ENCODE data around the gene MARCHF9.

Gene MARCHF9

DNA sequence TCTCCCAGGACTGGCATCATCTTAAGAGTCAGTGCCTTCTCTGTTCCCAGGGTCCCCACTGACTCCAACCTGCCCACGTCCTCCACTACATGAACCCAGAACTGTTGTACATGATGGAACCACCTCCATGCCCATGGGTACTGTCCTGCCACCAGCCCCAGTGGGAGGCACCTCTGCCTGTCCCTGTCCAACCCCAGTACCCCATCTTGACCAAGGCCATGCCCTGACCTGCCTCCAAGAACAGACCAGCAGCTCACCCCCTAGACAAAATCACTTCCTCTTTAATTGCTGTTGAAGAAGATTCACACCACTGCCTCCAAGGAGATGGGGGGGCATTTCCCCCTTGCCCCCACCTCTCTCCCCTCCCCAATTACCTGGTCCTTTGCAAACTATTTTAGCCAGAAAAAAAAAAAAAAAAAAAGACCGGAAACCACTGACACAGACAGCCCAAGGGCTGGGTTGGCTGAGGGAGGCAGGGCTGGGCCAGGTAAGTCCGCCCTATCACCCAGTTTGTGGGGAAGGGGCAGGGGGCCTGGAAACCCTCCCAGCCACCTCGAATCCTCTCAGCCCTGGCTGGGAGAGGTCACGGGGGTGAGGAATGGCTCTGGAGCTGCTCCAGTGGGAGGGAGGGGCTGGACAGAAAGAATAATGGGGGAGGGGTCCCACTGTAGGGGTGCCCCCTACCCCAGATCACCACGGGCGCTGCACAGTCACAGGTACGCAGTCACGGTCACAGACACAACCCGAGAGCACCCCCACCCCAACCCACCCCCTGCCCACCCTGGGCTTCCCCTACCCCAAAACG, 29.8 kb upstream of the MARCHF9 start:
- no peak for DNase-seq

DNA sequence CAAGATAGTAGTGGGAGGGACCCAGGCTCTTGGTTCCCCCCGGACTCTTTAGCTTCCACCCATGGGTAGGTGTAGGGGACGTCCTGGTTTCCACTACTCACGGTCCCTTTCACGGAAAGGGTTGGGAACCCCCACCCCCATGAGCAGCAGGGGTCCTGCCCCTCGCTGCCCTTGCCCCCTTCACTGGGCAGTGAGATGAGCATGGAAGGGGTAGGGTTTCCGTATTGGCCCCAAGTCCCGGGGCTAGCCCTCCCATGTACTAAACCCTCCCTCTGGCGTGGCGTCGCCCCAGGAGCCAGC, 29.1 kb upstream of the MARCHF9 start:
- no peak for DNase-seq

DNA sequence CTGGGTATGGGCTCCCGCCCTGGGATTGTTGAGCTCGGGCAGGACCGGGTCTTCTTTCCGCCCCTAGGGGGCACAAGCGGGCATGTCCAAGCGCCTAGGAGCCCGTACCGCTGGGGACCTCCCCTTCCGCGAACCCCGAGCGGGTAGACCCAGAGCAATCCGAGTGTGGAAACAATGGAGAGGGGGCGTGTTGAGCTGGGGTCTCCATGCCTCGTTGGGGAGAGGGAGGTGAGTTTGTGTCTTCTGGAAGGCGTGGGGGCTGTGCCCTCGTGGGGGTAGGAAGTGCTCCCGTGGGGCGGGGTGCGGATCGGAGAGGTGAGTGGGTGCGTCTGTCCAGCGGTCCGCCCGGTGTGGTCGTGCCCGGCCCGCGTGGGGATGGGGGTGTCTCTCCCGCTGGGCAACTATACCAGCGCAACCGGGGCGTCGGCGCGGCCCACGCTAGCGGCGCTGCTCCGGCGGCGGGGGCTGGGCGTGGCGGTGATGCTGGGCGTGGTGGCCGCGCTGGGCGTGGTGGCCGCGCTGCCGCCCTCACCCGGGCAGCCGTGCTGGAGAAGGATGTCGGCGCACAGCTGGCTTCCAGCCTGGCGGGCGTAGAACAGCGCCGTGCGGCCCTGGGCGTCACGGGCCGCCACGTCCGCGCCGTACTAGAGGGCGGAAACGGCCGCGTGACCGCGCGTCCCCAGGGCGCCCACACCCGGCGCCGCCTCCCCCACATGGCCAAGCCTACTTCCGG, 28.6 kb upstream of the MARCHF9 start:
- DNase-seq = no peak

DNA sequence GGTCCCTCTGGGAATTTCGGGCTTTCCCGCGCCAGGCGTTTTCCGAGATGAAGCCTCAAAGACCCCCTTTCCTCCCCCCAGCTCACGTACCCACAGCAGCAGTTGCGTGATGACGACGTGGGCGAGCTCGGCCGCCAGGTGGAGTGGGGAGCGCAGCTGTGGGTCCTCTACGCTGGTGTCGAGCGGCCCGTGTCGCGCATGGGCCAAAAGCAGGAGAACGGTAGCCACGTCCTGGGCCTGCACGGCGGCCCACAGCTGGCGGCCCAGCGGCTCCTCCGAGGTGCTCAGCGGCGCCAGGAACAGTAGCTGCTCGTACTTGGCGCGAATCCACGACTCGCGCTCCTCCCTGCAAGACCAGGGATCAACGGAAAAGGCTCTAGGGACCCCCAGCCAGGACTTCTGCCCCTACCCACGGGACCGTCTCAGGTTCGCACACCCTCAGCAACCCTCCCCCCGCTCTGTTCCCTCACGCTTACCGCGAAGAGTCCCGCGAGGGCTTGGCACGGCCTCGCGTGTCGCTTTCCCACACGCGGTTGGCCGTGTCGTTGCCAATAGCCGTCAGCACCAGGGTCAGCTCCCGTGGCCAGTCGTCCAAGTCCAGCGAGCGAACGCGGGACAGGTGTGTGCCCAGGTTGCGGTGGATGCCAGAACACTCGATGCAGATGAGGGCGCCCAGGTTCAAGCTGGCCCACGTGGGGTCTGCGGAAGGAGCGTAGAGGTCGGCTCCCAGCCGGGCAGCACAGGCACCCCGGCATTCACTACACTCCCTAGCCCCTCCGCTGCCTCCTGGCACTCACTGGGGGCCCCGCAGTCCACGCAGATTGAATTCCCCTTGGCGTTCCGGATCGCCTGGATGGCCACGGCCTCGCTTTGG, 27.8 kb upstream of the MARCHF9 start:
- DNase-seq = no peak

DNA sequence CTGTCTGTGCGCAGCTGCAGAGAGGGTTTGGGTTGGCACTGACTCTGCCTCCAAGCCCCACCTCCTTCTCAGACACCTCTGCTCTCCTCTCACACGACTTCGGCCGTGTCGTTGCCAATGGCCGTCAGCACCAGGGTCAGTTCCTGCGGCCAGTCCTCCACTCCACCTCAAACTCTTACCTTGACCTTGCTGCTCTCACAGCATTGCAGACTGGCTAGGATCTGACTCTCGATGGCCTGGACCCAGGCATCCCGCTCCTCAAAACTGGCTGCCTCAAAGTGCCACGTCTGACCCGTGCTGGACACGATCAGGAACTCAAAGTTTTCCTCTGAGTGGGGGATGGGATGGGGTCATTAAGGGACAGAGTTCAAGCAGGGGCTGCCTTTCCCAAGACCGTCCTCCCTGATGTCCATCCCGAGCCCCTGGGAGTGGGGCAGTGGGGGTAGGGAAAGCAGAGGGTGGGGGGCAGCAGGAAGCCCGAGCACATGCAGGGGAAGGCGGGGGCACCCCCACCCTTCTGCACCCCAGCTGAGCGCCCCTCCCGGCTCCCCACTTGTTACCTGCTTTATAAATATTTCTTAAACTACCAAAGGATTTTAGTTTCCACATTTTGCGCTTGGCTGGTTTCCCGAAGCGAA, 27.0 kb upstream of the MARCHF9 start:
- no peak for DNase-seq

DNA sequence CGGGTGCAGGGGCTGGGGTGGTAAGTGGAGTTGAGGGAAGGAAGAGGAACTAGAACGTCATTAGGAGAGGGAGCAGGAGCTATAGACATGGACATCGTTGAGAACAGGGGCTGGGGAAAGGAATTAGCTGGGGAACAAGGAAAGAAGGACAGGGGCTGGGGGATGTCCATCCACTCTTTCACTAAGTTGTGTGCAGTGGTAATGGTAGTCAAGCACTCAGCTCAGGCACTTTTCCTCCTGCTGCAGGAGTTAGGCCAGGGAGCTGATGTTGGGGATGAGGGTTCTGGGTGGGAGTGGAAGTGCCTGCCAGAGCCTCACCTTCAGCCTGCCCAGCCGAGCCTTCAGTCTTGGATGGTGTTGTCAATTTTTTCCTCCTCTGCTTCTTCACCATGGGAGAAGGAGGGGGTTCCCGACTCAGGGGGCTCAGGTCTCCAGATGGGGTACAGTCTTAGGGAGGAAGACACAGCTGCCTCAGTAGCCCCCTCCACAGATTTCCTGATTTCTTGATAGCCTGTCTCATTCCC, 25.5 kb upstream of the MARCHF9 start:
- no peak for DNase-seq

DNA sequence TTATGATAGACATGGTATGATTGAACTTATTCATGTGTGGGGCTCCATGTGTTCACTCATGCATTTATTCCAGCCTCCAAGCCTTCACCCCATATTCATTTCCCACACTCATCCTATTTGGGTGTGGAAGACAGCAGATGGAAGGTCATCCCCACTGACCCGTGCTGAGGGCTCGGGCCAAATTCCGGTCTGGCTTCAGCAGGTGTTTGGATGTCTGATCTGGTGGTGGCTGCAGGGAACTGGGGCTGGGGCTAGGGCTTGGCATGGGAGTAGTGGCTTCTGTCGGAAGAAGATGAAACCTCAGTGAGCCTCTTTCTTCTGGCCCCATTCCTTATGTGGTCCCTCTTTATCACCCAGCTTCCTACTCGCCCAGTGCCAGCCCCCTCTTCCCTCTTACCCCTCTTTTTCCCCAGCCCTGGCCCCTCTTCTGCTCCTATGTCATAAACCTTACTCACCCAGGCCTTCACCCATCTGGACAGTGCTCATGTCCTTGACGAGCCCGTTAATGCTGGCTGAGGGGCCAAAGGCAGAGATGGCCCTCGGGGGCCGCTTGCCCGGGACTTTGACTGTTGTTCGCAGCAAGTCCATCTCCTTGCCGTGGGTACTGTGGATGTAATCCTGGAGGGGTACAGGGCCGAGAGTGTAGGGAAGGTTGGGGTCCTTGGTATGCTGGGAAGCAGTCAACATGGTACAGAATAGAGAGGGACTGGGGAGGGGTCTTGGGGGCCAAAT, 24.4 kb upstream of the MARCHF9 start:
- DNase-seq = no peak

DNA sequence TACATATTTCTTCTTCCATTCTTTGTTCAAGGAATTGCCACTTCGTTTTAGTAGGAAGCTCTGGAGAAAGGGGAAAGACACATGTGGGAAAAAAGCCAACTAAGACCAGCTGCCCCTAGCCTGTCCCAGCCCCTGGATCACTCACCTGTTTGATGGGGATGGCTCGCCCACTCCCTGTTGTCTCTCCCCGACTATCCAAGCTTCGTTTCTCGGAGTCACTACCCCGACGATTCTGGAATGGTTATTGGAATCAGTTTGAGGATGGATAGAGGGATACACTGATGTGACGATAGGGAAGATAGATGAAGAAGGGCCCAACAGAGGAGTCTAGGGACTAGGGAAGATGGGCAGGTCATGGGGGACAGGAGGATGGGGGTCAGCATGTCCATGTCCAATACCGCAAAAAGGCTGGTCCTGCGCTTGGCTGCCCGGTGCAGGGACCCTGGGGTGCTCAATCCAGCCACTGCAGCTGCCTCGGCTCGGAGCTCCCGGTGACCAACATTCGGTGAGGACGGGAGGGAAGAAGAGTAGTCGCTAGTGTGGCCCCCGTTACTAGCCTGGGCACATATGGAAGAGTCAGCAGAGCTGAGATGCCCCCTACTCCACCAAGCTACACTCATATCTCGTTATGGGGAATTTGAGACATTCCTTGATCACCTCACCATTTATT, 23.4 kb upstream of the MARCHF9 start:
- DNase-seq = no peak

DNA sequence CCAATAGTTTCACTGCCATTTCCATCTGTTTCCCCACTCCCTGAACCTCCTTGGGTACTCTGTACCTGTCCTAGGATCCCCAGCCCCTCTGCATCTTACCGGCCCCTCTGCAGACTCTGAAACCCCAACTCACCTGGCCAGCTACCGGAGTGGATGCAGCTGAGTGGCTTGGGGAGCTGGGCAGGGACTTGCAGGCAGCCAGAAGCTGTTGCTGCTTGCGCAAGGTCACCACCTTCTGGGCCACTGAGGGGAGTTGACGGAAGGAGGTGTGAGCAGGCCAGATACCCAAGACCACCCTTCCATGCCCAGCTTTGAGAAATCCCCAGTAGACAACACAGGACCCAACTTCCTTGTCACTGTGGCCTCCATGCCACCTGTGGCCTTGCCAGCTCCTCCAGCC, 22.6 kb upstream of the MARCHF9 start:
- no peak for DNase-seq

DNA sequence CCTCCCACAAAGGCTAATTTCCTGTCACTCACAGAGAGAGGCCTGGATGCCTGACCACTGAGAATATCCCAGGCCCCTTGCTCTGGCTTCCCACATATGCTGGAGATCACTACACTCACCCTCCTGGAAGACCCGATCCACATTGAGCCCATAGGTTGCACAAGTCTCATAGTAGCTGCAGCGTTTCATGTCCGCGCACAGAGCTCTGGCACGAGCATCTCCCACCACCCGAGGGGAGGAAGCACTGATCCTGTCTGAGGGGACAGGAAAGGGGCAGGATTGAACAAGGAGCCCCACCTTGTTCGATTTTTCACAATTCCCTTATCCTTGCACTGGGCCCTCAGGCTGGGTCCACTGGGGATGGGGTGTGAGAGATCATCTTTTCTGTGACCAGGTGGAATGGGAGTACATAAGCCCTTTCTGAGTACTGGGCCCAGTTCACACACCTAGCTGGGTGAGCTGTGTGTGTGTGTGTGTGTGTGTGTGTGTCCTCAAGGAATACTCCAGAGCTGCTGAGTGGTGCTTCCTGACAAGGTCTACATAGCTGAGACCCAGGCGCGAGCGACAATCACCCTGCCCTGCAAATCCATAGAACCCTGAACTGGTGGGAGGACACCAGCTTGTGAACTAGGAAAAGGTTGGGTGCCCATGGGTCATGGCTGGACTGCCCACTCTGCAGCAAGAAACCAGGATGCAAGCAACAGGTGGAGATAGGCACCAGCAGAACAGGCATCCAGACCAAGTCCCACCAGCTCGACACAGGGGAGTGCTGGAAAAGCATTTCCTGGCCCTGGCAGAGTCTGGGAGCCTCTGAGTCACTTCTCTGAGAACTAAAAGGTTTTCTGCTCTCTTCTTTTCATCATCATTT, 21.9 kb upstream of the MARCHF9 start:
- no peak for DNase-seq

DNA sequence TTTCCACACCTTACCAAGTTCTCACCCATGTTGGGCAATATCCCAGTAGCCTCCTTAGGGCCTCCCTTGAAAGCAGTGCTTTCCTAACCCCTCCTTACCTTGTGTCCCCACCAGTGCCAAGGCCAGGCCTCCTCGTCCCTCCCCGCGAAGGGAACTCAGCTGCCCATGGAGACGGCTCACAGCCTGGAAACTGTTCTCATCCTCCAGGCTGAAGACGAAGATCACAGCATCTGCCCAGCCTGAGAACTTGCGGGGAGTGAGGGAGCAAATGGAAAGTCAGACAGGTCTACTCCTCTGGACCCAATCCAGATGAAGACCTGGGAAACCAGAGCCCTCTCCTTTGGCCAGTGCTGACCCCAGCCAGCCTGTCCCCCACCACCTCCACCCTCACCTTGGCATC, 21.0 kb upstream of the MARCHF9 start:
- no peak for DNase-seq

DNA sequence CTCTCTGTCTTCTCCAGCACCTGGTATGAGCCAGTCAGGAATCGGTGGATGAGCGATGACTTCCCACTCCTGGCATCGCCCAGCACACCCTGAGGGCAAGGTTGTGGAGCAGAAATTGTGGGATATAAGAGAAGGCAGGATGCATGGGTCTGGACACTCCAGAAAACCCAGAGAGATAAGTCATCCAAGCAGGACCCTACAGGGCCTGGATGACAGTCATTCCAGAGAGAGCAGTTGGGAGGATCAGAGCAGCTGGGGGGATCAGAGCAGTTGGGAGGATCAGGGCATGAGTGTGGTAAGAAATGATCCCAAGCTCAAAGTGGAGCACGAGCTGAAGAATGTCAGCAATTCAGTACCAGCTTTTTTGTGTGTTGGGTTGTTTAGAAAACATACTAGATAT, 20.3 kb upstream of the MARCHF9 start:
- DNase-seq = no peak

DNA sequence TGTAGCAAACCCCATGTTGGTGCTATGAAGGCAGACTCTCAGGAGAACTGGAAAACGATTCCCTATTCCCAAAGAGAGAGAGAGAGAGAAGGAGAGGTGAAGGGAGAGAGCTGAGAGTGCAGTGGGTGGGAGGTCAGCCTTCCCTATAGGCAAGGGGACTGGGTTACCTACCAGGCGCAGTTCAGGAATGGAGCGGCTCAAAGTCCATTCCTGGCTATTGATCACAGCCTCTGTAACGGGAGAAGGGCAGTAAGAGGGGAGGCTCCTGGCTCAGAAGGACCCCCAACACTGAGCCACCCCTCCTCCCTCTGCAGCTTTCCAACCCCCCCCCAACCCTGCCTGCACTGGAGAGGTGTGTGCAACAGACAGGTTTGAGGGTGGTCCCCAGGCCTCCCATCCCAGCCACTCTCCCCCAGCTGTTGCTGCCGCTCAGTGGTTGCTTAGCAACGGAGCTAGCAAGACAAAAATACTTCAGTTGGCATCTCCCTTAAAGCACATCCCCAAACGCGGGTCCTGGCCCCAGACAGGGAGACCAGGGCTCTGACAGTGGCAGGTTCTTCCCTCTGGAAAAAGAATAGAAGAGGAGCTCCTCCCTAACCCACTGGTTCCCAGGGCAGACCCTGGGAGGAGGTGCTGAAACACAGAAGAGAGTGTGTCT, 19.6 kb upstream of the MARCHF9 start:
- no peak for DNase-seq

DNA sequence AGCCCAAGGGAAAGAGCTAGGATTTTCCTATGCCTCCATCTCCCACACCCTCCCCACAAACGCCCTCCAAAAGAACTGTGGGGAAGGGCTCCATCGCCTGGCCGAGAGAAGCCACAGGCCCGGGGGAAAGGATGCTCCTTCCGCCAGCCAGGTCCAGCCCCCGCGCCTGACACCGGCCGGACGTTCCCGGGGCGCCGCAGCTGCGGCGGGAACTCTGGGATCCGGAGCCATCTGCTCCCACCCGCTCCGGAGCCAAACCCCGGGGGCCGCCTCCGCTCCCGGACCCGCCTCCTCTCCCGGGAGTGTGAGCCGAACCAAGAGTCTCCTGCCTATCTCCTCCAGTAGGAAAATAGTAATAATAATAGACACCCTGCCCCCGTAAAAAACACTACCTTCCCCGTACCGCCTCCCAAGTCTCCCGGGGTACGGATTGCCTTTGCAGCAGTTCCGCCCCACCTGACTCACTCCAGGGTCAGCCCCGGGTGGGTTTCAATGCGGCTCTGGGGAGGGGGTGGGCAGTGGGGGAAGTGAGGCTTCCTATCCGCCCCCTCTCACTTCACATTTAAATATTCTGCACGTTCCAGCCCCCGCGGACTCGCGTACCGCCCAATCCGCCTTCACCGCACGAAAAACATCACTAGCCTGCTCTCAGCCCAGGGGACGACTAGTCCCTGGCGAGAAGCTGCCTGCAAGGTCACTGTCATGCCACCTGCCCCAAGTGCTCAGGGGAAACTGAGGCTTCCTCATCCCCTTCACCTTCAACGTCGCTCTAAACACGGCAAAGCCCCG, 18.8 kb upstream of the MARCHF9 start:
- DNase-seq = no peak

DNA sequence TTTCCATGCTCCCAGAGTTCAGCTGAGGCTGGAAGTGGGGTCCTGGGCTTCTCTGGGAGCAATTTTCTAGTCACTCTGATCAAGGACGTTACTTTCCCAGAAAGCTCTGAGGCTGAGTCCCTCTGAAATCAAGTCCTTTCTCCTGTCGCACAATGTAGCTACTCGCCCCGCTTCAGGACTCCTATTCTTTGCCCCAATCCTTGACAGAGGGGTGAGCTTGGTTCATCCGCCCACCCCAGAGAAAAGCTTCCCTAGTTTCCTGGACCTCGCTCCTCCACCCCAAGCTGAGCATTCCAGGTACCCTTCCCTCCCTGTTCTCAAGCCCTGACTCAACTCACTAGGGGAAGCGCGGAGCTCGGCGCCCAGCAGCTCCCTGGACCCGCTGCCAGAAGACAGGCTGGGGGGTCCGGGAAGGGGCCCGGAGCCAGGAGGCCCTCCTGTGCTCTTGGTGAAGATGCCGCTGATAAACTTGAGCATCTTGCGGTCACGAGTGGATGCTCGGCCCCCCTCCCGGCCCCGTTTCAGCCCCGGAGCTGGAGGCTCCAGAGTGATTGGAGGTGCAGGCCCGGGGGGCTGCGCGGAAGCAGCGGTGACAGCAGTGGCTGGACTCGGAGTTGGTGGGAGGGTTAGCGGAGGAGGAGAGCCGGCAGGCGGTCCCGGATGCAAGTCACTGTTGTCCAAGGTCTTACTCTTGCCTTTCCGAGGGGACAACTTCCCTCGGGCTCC, 18.0 kb upstream of the MARCHF9 start:
- no peak for DNase-seq

DNA sequence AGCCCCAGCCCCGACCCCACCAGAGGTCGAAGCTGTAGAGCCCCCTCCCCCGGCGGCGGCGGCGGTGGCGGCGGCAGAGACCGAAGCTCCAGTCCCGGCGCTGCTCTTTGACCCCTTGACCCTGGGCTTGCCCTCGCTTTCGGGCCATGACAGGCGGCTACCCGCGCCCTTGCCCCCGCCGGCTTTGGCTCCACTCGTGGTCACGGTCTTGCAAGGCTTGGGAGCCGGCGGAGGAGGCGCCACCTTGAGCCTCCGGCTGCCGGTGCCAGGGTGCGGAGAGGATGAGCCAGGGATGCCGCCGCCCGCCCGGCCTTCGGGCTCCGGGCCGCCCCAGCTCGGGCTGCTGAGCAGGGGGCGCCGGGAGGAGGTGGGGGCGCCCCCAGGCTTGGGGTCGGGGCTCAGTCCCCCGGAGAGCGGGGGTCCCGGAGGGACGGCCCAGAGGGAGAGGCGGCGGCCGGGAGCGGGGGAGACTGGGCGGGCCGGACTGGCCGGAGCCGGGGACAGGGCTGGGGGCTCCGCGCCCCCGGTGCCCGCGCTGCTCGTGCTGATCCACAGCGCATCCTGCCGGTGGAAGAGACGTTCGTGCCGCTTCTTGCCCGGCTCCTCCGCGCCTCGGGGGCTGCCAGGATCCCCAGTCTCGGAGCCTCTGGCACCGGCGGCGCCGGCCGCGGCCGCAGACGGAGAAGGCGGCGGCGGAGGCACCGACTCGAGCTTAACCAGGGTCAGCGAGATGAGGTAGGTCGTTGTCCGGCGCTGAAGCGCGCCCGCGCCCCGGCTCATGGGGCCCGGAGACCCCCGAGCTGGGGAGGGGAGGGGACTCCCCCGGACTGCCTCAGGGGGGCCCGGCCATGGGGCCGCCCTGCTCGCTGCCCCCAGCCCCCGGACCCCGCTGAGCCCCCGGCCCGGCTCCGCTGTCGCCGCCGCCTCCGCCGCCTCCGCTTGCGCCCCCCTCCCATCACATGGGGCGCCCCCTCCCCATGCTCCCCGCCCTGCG, 17.1 kb upstream of the MARCHF9 start:
- no peak for DNase-seq

DNA sequence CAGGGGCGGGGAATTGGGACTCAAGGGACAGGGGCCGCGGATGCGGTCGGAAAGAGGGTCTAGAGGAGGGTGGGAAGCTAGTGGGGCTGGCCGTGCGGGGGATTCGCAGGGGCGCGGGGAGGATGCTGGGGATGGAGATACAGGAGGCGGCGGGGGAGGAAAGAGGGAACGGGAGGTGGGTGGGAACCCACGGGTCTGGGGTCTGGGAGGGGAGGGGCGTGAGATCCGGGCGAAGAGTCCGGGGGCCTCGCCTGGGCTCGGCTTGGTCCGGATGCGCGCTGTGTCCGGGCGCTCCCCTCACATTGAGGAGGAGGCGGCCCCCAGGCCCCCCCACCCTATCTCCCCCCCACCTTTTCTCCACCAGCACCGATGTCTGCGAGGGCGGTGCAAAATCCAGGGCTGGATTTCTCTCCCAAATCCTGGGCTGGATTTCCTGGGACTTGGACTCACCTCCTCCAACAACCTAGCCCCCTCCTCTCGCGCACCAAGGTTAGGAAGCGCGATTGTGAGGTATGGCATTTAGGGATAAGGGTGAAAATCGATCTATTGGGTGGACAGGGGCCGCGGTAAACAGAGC, 16.2 kb upstream of the MARCHF9 start, which contains the start of gene AGAP2:
Gene AGAP2, minus strand, starts transcription at position 82 of the 577 bp plus-strand sequence. CDS start 496 bp downstream, outside the sequence.
- DNase-seq = no peak

Data from stimulated activated CD4-positive, alpha-beta T cell treated with anti-CD3 and anti-CD28 coated beads, Interleukin-2, amount 100 ng/mL, for 48 hours (primary cell).